Epidermal melanocyte (primary cell): Measurements from ENCODE around the gene USP51.
"Not testable (repeated sequence)": the region's sequence is repeated elsewhere in the genome, so short reads cannot be mapped to it uniquely, and the experiment has no call there.

Experiments used
- DNase-seq: peaks from one replicate; pipeline ENCODE4 v3.0.0; 2011; ENCODE audit warnings: low spot score; ENCODE audit not compliant: insufficient read length

The USP51 gene

DNA sequence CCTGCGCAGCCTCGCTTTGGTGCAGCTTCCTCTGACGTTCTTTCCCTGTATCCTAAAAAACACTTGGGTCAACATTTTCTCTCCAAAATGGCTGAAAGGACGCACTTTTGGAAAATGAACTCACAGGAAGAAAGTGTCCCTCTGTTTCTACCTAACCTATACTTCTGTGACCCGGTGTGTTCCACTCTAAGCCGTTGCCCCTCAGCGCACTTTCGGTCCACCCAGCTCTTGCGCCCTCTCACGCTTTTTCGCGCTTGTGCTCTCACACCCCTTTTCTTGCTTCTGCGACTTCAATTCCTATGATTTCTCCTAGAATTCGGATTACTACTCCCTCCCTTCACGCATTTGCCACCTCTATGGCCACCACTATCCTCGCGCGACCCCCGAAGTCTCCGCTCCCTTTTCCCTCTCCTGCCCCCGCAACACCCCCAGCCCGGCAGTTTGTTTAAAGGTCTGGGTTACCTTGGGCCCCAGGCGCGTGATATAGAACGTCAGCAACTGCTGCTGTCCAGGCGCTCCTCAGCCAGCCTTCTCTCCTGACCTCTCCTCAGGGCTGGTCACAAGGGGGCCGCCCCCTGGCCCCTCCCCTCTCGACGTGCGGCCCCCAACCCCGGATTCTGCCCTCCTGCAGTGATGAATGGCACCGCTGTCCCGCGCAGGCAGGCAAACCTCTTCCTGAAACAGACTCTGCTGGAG, at the start of gene USP51:
Gene USP51 (minus strand): TSS at position 535 of the 696 bp plus-strand sequence. CDS start 909 bp downstream, outside the sequence.
- peak; percentile 17 for DNase-seq

DNA sequence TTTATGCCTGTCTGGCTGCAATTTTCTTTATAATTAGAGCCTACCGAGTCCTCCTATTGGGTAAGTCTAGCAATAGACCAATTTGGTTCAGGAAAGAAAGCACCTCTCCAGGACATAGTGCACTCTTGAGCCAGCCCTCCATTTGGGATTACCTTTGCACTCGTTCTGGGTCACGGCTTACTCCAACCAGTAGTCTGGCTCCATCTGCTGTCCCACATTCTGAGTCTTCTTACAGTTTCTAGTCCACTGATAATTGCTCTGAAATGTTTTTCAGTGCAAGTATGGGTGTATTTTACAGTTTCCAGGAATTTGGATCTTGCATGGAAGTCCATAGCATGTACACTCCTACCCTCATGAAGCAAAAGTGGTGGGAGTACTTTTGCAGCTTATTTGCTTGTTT, 34.8 kb upstream of the USP51 start:
- DNase-seq, result no peak

DNA sequence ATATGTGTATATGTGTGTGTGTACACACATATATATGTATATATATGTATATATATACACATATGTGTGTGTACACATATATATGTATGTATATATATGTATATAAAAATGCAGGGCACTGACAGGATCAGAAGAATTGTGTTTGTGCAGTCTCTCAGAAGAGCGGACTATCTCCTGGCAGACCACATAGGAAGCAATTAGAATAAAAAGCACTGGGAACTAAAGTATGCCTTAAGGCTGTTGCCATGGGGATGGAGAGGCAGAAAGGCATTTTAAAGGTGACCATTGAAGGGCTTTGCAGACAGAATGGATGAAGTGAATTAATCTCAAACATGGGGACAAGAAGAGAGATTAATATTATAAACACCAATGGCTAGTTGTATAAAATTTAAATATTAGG, 33.7 kb upstream of the USP51 start:
- no peak for DNase-seq

DNA sequence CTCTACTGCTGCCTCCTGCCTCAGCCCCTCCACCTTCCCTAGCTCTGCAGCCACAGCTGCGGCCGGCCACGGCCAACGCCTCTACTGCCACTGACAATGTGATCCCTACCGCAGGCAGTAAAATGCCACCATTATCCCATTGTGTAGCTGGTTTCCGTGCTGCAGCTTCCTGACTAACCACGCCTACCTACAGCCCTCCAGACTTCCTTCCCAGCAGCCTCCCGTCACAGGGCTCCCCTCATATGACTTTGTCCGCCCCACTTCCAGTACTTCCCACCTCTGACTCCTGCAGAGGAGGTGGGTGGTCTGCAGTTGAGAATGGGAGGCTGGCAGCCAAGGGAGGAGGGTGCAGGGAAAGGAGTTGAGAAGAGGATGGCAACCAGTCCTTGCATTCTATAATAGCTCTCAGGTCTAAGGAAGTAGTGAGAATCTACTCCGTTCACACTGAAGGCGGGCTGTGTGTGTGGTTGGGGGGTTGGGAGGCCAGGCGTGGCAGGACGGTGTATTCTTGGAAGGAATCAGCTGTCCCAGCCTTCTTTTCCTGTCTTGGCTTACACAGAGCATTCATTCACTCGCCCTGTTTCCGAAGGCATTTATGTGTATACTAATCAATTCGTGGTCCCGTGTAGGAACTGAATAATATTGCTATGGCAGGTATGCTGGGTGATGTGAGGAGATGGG, 33.1 kb upstream of the USP51 start:
- no peak for DNase-seq

DNA sequence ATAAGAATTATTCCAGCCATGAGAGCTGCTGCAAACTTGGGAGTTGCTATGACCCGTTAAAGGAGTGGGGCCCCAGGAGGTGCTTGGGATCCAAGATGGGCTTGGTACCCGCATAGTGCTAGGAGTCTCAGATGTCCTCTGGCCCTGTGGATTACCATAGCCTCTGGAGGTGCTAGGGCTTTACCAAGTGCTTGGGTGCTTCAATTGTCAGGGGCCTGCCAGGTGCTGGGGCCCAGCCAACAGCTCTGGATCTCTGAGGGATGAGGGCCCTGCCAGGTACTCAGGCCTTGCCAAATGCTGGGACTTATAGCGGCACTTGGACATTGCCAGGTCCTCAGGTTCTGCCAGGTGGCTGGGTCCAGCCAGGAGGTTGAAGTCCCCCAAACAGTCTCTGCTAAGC, 32.0 kb upstream of the USP51 start:
- no peak for DNase-seq

DNA sequence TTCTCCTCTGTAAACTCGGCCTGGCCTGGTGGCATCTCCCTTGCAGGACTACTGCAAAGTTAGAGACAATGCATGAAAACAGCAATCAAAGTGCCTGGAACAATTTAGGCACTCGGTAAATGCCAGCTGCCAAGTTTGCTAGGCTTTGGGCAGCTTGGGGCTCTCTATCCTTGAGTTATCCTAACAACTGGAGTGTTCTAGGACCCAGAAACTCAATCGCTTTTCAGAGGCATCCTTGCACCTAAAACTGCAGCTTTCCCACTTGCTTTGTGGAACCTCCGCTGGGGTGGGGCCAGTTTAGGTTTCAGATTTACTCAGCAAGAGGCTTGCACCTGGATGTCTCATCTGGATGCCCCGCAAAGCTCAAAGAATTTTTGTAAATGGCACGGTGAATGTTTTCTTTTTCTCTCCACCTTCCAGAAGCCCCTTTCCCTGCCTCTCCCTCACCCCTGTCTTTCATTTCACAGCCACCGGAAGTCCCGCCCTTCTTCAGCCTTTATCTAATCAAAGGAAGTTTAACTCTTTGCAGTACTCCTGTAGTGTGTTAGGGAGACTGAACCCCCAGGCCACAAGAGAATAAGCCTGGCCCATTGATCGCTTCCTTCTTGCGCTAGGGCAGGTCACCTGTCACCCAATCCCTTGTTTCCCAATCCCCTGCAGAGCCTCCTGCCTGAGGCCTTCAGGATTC, 27.3 kb upstream of the USP51 start:
- not testable (repeated sequence) for DNase-seq

DNA sequence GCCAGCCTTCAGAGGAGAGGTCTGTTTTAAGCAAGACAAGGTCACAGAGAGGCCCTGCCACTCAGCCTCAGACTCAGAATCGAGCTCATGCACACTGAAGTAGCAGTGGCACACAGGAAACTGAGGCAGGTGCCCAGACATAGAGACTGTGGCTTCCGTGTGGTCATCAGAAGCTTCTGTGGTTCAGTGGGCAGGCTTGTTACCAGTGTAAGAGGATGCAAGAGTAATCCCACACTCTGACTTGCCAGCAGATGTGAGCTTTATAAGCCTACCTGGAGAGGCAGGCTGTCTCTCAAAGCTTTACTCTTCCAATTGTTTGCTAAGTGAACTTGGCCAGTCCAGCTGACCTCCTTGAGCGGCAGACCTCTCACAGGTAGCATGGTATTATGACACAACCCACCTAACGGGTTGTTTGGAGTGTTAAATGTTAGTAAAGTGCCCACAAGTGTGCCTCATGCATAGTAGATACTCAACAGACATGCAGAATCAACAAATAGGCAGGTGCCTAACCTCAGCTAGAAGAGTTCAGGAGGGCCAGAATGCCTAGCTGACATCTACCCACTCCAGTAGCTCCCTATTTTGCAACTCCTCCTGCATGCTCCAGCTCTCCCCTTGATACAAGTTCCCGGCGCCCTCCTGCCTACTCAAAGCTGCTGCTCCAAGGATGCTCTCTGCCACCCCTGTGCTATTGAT, 23.5 kb upstream of the USP51 start:
- DNase-seq, result not testable (repeated sequence)

DNA sequence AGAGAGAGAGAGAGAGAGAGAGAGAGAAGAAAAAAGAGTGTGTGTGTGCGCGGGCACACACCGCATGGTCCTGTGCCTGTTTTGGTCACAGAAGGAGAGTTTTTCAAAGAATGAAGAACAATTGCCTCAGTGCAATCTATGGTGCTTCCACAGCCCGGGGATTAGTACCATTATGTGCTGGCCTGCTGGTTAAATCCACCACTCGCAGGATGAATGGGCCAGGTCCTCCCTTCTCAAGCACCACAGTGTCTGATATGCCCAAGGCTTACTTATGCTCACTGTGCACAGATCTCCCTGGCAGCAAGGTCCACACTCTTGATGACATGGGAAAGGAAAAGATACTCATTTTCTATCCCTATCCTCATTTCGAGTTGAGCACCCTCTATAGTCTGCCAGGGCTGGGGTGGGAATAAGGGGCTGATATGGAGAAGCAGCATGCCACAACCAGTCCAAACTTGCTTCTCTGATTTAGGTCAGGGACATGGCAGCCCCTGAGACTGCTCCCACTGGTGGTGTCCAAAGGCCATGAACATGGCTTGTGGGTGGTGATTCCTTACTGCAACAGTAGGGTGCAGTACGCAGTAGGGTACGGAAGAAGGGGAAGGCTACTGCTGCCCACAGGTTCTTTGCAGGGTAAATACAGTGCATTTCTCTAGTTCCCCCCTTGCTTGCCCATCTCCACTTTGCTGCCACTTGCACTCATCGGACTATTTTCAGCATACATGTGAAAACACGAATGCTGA, 18.9 kb upstream of the USP51 start:
- not testable (repeated sequence) for DNase-seq

DNA sequence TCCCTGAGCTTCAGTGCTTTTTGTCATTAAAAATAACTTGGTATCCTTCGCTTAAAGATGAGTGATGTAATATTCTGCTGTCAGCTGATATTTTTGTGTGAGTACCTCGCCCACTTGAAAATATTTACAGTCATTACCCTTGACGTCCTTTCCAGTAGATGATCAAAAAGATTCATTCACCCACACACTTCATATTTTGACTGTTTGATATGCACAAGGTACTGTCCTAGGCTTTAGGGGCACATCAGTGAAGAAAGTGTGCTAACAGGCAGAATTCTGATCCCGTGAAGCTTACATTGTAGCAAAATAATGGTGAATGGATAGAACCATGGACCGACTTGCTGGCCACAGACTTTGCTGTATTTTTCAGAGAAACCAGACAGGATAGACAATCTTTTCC, 18.1 kb upstream of the USP51 start:
- not testable (repeated sequence) for DNase-seq

DNA sequence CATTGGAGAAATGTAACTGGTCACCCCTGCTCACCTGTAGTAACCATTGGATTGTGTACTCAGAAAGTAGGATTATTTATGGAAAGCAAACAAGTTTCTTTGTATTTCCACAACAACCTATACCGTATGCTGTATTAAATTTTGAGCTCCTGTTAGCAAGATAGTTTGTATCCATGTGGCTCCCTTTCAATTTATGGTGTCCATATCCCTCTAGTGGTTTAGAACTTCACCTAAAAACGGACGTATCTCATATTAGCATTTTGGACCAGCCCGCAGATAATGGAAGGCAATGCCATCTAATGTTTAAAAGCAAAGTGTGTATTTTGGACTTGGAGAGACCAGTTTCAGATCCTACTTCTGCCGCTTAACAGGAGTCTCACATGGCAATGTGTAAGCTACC, 17.4 kb upstream of the USP51 start:
- not testable (repeated sequence) for DNase-seq

DNA sequence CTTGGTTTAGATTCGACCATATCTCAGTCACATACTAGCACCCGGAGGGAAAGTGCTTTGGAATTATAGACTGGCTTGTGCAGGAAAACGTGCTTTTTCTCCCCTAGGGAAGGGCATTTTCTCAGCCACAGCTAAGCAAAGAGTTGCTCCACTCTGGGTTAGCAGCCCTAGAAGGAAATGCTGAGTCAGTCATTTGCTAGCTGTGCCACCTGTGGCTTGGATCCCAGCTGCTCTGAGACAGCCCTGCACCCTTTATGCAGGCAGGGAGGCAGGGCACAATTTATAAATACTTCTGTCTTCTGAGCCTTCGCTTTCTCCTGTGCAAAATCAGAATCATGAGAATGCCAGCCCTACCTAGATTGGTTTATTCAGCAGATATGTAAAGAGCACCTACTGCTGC, 1.3 kb upstream of the USP51 start:
- no peak for DNase-seq

DNA sequence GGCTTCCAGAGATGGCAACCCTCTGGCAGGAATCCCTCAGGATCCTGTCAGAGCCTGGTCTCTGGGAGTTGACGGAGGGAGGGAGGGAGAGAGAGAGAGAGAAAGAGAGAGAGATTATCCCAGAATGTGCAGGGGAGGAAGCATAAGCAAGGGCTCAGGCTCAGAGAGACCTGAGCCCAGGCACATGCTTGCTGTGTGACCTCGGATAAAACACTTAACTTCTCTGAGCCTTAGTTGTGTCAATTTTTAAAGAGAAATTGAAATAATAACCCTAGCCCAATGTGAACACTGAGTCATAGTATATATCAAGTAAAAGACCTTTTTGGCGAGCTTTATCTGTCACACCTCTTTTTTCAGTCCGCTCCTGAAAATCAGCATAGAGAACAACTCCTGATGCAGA, 473 bp upstream of the USP51 start:
- DNase-seq, result no peak

DNA sequence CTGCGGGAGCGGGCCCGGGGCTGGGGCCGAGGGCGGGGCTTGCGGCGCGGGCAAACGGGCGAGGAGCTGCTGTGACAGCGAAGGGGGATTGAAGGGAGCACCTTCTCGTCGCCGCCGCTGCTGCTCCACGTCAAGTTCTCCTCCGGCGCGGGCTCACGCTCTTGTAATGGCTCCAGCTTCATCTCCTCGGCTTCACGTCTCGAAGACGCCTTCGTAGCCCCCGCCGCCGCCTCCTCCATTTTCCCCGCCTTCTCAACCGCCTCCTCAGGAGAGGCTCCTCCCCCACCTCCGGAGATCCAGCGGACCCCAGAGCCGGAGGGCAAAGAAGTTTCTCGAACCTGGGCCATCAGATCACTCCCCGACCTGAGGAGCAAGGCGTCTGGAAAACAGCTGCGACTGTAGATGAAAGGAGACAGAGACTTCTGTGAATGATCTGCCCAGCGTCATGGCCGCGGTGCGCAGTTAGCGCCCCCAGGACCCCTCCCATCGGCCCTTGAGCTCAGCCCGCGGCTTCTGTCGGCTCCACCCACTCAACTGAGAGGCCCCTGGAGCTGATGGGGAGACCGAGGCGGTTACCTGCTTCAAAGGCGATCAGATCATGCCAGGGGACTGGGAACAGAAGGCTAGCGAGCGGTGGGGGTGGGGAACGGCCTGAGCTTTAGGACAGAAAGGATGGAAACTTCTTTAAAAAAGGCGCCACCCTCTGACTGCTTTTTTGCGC, 895 bp downstream of the USP51 start:
- no peak for DNase-seq

DNA sequence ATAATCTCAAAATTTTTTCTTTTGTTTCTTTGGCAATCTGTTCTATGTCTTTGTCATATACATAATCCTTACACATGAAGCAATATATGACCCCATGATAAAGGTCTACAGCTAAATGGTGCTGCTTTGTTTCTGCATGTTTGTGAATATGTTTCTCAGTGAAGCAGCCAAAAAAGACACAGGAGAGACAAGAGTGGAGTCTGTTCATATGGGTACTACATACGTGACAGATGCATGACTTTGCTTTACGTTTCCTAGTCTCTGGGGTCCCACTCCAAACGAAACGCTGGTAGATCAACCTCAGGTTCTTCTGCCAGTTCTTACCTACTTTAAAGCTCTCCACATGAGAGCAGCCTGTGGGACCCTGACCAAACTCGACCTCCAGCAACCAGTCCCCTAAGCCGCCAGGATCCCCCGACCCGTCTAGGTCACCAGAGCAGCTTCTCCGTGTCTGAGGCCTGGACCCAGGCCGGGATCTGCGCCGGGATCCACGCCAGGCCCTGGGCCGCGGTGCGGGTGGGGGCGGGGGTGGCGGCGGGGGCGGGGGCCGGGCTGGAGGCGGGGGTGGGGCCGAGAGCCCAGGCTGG, 1.5 kb downstream of the USP51 start:
- DNase-seq, result no peak

DNA sequence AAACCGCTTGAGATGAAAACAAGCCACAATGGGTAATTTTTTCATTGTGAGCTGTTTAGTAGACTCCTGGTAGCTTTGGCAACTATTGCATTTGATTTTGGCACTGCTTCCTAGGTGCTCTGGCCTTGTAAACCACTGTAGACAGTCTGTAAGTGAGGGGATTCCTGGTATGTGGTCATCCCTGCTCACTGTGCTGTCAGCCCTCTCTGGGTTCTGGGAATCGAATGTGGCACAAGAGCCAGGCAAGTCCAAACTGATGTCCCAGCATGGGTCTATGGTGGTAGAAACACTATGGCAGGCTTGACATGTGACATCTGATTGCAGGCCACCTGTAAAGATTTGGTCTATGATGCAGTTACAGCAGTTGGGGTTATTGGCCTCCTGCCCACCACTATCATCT, 2.5 kb downstream of the USP51 start:
- DNase-seq, result no peak

DNA sequence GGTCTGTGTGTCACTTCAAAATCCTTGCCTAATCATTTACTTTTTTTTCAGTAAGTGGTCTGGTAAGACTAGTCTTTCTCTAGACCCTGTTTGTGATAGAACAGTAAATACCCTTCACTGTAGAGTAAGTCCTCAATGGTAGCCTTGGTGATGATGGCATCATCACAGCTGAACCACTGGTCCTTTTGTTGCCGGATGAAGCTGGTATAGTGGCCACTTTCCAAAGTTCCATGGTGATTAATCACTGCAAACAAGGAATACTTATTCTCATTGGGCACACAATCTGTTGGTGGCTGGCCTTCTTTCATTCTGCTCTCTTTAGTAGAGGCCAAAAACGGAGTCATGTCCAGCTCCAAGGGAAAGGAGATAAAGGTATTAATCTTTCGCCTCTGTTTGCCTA, 2.9 kb downstream of the USP51 start:
- no peak for DNase-seq

DNA sequence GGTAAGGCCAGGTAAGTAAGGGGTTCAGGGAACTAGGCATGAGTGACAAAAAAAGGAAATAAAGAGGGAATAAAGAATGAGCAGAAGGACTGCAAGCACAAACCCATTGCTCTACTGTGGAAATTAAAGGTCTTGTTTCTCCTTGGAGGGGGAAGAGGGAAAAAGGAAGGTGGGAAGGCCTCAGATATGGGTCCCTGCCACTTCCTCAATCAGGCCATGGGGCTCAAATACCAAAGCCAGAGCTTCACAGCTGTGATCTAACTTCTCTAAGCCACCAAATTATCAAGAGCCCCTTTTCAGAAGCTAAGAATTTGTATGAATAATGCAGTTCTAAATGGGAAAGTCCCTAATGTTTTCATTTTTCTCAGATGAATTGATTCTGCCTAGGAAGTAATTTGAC, 4.7 kb downstream of the USP51 start:
- DNase-seq, result no peak

DNA sequence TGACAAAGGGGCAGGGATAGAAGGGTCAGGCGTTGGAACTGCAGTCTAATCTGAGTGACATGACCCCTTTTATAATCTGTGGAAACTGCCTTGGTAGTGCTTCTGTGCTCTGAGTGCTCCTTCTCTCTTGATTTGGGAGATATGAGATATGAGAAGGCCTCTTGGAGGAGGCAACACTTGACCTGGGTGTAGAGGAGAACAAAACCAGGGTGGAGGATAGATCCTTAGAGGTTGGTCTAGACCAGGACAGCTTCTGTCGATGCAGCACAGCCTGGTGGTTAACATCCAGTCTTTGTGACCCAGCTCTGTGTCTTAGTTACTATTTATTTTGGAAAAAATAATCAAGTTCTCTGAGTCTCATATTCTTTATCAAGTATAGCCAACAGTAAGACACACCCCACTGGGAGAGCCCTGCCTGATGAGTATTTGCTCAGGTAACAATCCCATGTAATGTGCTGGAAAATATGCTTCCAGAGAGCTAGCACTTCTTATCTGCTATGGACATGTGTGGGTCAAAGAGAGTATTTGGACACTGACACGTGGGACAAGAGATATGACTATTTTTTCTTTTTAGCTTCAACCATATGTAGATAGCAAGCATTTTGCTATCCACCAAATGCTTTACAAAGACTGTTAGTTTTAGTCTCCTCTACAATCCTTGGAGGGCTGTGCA, 9.1 kb downstream of the USP51 start:
- DNase-seq, result no peak

DNA sequence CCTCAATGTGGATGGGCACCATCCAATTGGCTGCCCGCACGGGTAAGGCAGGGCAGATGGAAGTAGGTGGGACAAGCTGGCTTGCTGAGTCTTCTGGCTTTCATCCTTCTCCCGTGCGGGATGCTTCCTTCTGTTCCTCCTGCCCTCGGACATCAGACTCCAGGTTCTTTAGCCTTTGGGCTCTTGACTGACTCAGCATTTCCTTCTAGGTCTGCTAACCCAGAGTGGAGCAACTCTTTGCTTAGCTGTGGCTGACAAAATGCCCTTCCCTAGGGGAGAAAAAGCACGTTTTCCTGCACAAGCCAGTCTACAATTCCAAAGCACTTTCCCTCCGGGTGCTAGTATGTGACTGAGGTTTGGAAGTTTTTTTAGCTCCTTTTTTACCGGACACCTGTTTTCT, 9.7 kb downstream of the USP51 start:
- not testable (repeated sequence) for DNase-seq

DNA sequence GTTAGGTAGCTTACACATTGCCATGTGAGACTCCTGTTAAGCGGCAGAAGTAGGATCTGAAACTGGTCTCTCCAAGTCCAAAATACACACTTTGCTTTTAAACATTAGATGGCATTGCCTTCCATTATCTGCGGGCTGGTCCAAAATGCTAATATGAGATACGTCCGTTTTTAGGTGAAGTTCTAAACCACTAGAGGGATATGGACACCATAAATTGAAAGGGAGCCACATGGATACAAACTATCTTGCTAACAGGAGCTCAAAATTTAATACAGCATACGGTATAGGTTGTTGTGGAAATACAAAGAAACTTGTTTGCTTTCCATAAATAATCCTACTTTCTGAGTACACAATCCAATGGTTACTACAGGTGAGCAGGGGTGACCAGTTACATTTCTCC, 23.9 kb downstream of the USP51 start:
- not testable (repeated sequence) for DNase-seq
